GM19023 (cell line): Measurements from ENCODE around the gene MOCS1.
"Not testable (repeated sequence)": the region's sequence is repeated elsewhere in the genome, so short reads cannot be mapped to it uniquely, and the experiment has no call there.

Source experiments
- ATAC-seq: cut with Tn5 transposase; IDR thresholded peaks from one replicate; pipeline ENCODE4 v1.9.1; 2021; ENCODE audit warnings: mild to moderate bottlenecking, moderate library complexity; ENCODE audit not compliant: unreplicated experiment

MOCS1 gene

DNA sequence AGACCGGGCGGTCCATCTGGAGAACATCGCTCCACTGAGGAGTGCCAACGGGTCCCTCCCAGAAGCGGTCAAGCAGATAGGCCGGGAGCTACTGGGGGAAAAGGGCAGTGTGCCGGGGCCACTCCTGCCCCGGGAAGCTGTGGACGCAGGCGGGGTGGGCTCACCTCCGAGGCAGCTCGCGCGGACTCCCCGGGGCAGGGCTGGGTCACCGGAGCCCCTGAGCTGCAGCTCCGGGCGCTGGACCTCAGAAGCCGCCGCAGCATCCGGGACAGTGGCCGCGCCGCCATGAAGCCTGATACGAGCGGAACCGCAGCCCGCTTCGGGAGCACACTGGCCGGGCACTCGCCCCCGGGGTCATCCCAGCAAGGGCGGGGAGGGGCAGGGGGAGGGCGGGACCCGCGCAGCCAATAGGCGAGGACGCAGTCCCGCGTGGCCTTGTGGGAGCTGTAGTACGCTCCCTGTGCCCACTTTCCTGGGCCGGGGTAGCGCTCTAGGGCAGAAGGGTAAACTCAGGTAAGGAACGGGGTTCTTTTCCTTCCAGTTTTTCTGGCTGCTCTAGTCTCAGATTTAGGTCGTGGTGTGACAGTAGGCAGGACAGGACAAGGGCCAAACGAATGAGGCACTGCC, at the start of gene MOCS1:
Gene MOCS1 (minus strand): TSS at position 332 of the 627 bp plus-strand sequence. CDS start 45 bp downstream, at position 287.
- ATAC-seq = no peak

DNA sequence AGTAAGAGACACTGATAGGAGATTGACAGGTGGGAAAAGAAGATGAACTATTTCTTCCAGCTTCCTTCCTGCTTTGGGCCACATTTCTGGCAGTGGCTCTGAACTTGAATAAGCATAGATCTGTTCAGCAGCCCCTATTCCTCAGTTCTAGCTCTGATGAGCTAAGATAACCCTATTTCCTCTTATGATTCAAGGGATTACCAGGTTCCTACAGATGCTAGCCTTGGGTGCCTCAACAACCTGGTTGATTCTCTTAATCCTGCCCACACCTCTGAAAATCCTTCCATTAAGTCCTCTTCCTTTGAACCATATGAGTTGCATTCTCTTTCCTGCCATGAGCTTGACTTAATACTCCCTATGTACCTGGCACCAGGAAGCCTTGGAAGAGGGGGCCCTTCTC, 49.8 kb upstream of the MOCS1 start:
- ATAC-seq = no peak

DNA sequence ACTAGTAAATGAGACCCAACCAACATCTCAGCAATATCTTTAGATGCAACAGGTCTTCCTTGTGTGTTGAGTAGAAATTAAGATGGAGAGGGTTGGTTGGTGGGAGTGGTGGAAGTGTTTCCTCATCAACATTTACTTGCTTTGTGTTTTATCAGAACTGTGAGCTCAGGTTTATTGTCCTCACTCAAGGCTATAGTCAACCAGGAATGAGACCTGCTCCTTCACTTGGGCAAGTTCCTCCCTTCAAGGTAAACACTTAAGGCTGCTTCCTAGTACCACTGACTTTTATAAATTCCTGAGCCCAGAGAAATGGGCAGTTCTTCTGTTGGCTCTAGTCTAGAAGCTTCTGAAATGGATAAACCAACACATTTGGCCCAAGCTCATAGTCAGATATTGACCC, 48.9 kb upstream of the MOCS1 start:
- no peak for ATAC-seq

DNA sequence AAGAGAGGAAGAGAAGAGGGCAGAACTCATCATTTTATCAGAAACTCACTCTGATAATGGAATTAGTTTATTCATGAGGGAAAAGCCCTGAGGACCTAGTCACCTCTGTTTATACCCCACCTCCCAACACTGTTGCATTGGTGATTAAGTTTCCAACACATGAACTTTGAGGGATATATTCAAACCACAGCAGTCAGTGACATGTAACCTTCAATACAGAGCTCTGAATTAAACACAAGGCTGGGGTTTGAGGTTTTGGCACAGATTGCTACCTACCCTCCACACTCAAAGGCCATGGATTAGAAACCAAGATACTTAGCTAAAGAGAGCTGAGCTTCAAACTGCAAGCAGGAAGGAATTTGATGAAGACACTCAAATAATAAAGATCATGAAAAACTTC, 48.5 kb upstream of the MOCS1 start:
- ATAC-seq = no peak

DNA sequence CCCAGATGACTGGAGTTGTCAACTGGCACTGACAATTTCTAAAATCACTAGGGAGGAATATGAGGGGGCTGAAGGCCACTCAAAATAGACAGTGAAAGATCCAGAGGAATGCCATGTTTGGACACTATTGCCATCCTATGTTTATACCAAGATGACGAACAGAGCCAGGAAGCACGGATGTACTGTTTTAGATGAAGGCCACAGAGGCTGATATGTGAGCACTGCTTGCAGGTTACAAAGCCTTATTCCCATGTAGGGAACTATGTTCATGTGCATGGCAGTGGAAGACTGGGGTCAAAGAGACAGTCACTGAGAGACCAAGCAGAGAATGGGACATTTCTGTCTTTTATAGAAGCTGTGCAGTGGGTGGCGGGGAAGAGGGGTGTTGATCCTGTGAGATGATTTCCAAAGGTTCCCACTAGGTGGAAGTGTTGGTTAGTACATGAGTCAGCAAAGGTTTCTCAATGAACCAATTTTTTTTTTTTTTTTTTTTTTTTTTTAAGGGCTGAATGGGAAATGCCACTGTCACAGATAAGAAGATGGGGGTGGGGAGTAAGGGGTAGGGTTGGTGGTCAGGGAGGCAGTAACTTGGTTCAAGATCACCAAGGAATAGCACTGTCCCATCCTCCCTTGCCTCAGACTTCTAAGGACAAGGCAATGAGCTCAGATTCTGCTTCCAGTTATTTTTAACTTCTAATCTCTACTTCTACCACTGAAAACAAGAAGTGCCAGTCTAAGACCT, 46.7 kb upstream of the MOCS1 start:
- no peak for ATAC-seq

DNA sequence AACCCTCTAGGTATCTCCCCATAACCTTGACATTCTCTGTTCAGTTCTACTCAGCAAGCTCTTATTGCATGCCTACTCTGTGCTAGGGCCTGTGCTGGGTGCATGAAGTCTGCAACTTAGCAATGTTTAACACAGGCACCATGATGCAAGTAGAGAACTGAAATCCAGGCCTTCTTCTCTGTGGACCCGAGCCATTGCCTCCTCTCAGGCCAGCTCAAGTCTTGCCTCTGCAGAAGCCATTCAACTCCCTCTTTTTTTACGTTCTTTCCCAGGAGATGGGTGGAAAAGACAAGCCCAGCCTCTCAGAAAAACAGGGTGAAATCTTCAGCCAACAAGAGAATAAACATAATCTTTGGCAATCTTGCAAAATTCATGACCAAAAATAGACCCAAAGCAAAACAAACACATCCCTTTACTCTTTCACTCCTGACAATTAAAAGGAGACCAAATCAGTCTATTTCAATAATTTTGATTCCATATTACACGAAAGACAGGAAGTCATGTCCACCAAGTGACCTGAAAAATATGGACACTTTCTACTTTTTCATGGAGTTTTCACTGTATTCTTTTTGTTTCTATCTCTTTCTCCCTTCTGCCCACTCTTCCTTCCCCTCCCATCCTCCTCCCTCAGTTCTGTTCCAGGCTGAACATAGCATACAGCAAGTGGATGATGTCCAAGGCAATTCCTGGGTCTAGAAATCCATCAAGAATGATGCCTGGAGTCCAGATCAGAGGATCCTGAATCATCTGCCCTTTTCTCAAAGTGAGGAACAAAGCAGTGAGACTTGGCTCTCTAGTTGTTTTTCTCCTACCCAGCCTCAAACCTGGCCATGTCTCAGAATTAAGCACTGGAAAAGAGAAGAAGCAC, 45.4 kb upstream of the MOCS1 start:
- no peak for ATAC-seq

DNA sequence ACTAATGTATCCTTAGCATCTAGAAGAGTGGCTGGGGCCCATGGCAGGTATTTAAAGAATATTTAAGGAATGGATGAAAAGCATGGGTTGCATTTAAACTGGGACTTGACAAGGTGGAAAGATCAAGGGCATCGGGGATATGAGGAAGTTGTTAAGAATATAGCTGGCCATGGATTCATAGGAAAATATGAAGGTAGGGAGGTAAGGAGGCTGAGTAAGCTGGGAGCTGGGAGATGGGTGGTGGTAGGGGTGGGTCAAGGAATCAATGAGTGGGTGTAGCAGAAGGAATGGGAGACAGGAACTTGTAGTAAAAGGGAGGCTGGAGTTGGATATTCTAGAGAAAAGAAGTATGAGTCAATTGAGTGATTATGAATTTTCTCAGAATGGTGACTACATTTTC, 44.0 kb upstream of the MOCS1 start:
- no peak for ATAC-seq

DNA sequence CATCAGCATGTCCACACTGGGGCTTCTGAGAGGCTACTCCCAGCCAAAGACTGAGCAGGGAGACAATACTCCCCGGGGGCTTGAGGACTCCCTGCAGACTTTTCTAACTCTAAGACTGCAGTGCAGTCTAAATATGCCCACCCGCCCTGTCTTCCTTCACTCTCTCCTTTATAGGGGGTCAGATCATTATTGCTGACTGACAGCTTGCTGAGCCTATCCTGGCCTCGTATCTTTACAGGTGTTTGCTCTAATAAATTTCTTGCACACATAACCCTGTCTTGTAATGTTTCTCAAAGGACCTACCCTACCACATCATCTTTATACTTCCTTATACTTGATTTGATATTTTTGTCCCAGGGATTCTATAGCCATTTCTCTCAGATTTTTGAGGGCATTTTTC, 39.4 kb upstream of the MOCS1 start:
- ATAC-seq = no peak

DNA sequence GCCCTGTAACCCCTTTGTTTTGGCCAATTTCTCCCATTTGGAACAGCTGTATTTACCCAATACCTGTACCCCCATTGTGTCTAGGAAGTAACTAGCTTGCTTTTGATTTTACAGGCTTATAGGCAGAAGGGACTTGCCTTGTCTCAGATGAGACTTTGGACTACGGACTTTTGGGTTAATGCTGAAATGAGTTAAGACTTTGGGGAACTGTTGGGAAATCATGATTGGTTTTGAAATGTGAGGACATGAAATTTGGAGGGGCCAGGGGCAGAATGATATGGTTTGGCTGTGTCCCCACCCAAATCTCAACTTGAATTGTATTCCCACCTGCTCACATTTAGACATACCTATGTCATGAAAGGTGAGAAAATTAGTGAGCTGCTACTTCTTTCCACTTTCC, 38.5 kb upstream of the MOCS1 start:
- not testable (repeated sequence) for ATAC-seq

DNA sequence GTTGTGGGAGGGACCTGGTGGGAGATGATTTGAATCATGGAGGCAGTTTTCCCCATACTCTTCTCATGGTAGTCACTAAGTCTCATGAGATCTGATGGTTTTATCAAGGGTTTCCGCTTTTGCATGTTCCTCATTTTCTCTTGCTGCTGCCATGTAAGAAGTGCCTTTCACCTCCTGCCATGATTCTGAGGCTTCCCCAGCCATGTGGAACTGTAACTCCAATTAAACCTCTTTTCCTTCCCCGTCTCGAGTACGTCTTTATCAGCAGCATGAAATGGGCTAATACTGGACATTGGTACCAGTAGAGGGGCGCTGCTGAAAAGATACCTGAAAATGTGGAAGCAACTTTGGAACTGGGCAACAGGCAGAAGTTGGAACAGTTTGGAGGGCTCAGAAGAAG, 36.9 kb upstream of the MOCS1 start:
- ATAC-seq = not testable (repeated sequence)

DNA sequence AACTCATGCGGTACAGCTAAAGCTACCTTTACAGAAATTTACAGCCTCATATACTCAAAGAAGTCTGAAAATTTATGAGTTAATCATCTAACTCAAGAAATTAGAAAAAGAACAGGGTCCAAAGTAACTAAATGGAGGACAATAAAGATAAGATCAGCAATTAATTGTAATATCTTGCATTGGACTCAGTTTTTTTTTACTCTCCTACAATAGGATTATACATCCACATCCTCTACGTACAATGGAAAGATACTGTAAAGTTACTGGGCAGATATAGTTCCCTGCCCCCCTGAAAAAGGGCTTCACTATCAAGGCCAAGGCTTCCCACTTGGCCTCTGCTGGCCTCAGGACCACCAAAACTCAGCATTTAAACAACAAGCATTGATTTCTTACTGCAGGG, 31.5 kb upstream of the MOCS1 start:
- ATAC-seq = no peak

DNA sequence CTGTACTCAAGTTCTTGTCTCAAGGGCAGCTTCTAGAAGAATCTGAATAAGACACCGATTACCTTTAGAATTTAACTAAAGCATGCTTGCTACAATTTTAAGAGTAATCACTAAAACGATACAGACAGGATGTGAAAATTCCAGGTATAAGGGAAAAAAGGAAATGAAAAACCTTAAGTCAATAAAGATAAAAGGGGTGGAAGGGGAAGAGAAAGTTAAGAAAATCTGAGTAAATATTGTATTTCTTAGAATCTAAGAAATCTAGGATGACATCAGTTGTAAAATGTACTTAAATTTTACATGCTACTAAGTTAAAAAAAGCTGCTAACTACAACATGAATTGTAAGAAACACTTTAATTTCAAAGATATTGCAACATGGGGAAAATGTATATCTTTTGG, 30.3 kb upstream of the MOCS1 start:
- no peak for ATAC-seq

DNA sequence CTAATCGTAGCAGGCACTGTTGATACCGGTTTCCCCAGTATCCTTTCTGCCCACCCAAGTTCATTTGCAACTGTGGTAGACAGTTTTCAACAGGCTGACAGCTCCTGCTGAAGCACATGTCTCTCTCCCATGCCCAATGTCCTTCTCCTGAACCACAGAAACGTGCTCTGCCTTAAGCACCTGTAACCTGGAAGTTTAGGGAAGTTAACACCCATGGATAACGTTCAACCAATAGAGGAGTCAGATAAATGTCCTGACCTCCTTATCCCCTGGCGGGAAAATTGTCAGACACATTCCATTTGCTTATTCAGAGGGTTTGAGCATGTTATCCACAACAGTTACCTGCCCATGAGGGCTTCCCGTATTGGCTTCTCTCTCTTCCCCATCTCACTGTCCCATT, 29.8 kb upstream of the MOCS1 start:
- ATAC-seq = no peak

DNA sequence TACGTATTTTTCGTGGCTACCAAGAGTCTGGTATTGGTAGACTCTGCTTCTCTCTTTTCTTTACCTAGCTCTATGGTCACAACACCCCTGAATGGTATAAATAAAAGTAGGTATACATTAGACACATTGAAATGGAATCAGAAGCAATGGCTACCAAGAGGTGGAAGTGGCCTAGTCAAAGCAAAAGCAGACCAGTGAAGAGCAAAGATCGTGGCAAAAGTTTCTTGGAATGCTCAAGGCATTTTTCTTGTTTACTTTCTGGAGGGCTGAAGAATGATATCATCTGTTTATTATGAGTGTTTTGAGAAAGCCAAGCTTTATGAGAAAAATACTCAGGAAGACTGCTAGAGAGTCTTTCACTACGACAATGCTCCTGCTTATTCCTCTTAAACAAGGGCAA, 28.6 kb upstream of the MOCS1 start:
- ATAC-seq = no peak

DNA sequence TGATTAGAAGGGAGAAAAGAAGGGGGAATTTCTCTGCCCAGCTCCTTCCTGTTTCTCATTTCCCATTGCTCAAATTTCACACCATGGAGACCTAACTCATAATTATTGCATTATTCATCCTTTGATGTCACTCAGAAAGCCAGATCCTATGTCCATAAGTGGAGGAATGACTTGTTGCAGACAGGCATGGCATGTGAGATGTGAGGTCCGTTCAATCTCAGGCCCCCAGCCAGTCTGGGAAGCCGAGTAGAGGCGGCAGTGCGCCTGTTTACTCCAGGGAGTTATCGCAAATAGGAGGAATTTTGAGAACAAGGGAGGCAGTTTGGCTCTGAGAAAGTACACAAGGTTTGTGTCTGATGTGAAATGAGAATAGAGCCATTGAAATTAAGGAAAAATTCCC, 26.9 kb upstream of the MOCS1 start:
- no peak for ATAC-seq

DNA sequence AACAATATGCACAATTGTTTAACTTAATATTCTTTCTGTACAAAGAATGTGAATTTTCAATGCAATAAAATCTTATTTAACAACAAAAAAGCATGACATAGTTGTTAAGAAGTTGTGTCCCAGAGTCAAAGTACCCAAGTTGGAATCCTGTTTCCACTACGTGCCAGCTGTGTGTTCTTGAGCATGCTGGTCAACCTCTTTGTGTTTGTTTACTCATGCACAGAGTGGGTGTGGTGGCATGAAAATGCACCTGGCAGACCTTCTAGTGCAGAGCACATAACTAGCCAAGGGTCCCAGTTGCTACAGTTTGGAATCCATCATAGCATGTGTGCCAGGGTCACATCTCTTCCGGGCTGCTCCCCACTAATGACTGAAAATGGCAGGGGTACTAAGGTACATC, 24.7 kb upstream of the MOCS1 start:
- ATAC-seq = no peak

DNA sequence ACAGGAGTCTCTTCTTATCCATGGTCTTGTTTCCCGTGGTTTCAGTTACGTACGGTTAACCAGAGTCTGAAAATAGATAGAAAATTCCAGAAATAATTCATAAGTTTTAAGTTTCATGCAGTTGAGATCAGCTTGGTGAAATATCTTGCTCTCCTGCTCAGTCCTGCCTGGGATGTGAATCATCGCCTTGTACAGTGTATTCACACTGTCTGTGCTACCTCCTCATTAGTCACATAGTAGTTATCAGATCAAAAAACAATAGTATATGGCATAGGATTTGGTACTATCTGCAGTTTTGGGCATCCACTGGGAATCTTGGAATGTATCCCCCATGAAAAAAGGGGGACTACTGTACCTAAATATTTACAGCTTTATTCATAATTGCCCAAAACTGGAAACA, 22.7 kb upstream of the MOCS1 start:
- ATAC-seq = no peak

DNA sequence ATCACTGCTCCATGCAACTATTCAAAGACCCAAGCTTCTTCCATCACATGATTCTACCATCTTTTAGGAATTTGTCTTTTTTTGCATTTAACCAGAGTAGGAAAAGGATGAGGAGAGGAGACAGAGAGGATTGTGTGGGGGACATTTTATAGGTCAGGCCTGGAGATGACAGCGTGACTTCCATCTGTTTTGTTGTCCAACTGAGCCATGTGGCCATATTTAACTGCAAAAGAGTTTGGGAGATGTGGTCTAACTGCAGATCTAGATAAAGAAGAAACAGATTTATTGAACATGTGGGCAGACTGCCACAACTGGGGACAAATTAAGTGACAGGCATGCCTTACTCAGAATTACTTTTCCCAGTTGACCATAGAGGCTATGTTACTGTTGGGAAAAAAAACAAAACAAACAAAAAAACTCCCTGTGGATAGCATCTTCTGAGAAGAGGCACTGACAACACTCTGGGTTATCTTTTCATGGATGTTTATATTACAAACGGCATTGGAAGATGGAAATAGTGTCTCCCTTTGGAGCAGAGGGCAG, 18.9 kb upstream of the MOCS1 start:
- no peak for ATAC-seq

DNA sequence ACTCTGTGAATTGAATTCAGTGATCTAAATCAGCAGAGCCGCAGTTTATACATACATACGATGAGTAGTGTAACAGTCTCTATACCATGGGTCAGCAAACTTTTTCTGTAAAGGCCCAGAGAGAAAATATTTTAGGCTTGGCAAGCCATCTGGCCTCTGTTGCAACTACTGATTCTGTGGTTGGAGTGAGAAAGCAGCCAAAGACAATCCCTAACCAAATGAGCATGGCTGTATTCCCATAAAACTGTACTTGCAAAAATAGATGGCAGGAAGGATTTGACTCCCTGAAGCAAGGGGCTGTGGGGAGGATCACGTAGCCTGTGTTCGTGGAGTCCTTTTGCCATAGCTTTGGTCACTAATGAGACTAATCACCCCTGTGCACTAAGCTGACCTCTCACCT, 17.9 kb upstream of the MOCS1 start:
- ATAC-seq = no peak

DNA sequence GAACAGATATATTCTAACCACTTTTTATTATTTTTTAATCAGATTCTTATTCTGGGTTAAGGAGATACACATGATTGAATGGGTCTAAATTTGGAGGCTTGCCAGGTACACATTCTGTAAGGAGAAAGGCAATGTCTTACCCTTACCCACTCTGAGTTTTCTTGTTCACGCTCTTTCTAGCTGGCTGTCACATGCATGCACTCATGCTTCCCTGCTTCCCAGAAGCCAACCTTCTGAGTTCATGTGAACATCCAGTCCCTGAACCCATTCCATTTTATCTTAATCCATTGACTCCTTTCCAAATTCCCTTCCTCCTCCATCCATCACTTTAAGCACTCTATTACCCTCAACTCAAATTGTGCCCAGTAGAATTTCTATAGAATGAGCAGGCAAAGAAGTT, 17.5 kb upstream of the MOCS1 start:
- ATAC-seq = no peak

DNA sequence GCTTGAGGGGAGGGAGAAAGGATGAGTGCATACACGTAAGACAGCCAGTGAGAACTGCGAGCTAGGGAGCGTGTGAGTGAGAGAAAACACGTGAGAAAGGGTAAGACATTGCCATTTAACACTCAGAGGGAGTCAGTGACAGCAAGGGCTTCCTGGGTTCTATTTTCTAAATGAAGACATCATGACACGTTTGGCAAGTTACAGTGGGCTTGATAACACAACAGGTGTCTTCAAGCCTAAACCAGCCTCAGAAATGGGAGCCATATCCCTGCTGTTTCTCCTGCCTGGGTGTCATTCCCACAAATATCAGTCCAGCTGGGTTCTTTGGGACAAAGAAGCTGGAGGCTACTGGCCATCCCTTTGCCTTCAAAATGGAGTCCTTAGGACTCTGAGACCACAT, 16.9 kb upstream of the MOCS1 start:
- no peak for ATAC-seq
